Inflammatory macrophage treated with lipopolysaccharide for 1 hour (primary cell): Measurements from ENCODE around the gene WDR64.
"Not testable (repeated sequence)": the region's sequence is repeated elsewhere in the genome, so short reads cannot be mapped to it uniquely, and the experiment has no call there.

Experiments
- DNase-seq, 2 donors: peaks; one replicate each; pipeline ENCODE4 v3.0.0-alpha.2; 2020 to 2022

WDR64 gene

GRCh38 chr1:241632987-241633386 is 19.1 kb upstream of the WDR64 start:
- DNase-seq: no peak

- DNase-seq: no peak
Measured at GRCh38 chr1:241635556-241636152, 16.4 kb upstream of the WDR64 start.

- DNase-seq: no peak
Measured at GRCh38 chr1:241636291-241636690, 15.8 kb upstream of the WDR64 start.

- no peak for DNase-seq
Measured at GRCh38 chr1:241637046-241637590, 15.0 kb upstream of the WDR64 start.

- peak; percentile 54 to 69 for DNase-seq
Measured at GRCh38 chr1:241637604-241638003, 14.5 kb upstream of the WDR64 start.

GRCh38 chr1:241638099-241638682 is 13.9 kb upstream of the WDR64 start:
- DNase-seq: no peak

GRCh38 chr1:241638909-241639622 is 13.0 kb upstream of the WDR64 start:
- DNase-seq: peak in 1 of 2 donors; percentile 23

- peak; percentile 32 to 39 for DNase-seq
Measured at GRCh38 chr1:241639623-241640148, 12.4 kb upstream of the WDR64 start.

- DNase-seq: peak; percentile 86 to 95
Measured at GRCh38 chr1:241640149-241640866, 11.8 kb upstream of the WDR64 start, which contains the start of the genes CHML and OPN3. Gene CHML (minus strand): TSS chr1:241640369. CDS start chr1:241635766, 4,603 bp downstream. Gene OPN3 (minus strand): TSS chr1:241640369. CDS start chr1:241640254, 115 bp downstream.

- no peak for DNase-seq
Measured at GRCh38 chr1:241640867-241641622, 11.0 kb upstream of the WDR64 start.

- DNase-seq: no peak
Measured at GRCh38 chr1:241641773-241642592, 10.1 kb upstream of the WDR64 start.

- no peak for DNase-seq
Measured at GRCh38 chr1:241642593-241642944, 9.5 kb upstream of the WDR64 start.

GRCh38 chr1:241644259-241644658 is 7.8 kb upstream of the WDR64 start:
- no peak for DNase-seq

- DNase-seq: no peak
Measured at GRCh38 chr1:241645199-241645598, 6.9 kb upstream of the WDR64 start.

- DNase-seq: no peak
Measured at GRCh38 chr1:241646201-241646600, 5.9 kb upstream of the WDR64 start.

- no peak for DNase-seq
Measured at GRCh38 chr1:241647658-241648057, 4.4 kb upstream of the WDR64 start.

- DNase-seq: no peak
Measured at GRCh38 chr1:241648159-241648558, 3.9 kb upstream of the WDR64 start.

GRCh38 chr1:241654019-241654418 is 1.9 kb downstream of the WDR64 start:
- DNase-seq: no peak

- DNase-seq: no peak
Measured at GRCh38 chr1:241654641-241655040, 2.6 kb downstream of the WDR64 start.

- DNase-seq: no peak
Measured at GRCh38 chr1:241658081-241658793, 6.2 kb downstream of the WDR64 start.

- DNase-seq: not testable (repeated sequence)
Measured at GRCh38 chr1:241659016-241659415, 6.9 kb downstream of the WDR64 start.
